ENCODE results near the gene ARHGEF4. TPM values are rescaled to one million over a fixed set of nuclear protein-coding genes. Genes with fewer than 3 reads are reported as not detected.

Gene ARHGEF4
- total and polyA plus RNA-seq, 8 donors, result 16.3 to 58.2 (median 19.8) TPM

GRCh38 chr2:130966149-130966774, 129.5 kb downstream of the ARHGEF4 start:
- intact Hi-C loops (cut with DNase I), result no loop called here
- Histone ChIP-seq H3K27ac (no peak overlapping the region), H3K9me3 (no peaks in the 10 kb centered on the region), H3K27me3 (no peaks in the 10 kb centered on the region), H3K4me1 (no peaks in the 10 kb centered on the region), H3K4me3 (no peak overlapping the region), H3K36me3 (no peaks in the 10 kb centered on the region)
- no peak for TF ChIP-seq CTCF (IDR thresholded peaks at IDR 0.05)
- 66 to 68% methylated on average over 15 of the region's 15 CpGs for WGBS, 2 donors
- DNase-seq (no peak), FAIRE-seq (no peak), ATAC-seq (no peak)

- H3K4me1 ChIP-seq, result no peaks in the 10 kb centered on the region
- TF ChIP-seq CTCF (IDR thresholded peaks at IDR 0.05), result no peak
- H3K9me3 ChIP-seq, result no peaks in the 10 kb centered on the region
- whole genome bisulfite sequencing, 2 donors, result 78% methylated on average over 14 of the region's 14 CpGs
- ATAC-seq, result no peak
- no peak for FAIRE-seq
- intact Hi-C loops (cut with DNase I), result no loop called here
- H3K27ac ChIP-seq, result no peak overlapping the region
- no peak overlapping the region for H3K4me3 ChIP-seq
- no peaks in the 10 kb centered on the region for H3K36me3 ChIP-seq
- H3K27me3 ChIP-seq, result no peaks in the 10 kb centered on the region
- no peak for DNase-seq
Measured at GRCh38 chr2:130966775-130967490, 130.2 kb downstream of the ARHGEF4 start.

GRCh38 chr2:130972410-130972809, 135.7 kb downstream of the ARHGEF4 start:
- peak in 2 of 4 donors; percentile 45 to 54 for ATAC-seq
- intact Hi-C loops (cut with DNase I), result no loop called here
- no peak for FAIRE-seq
- Histone ChIP-seq H3K9me3 (no peaks in the 10 kb centered on the region), H3K4me1 (peaks cover 0 to 6% (median 0%) of the 10 kb centered on the region in 3 donors), H3K27ac (no peak overlapping the region), H3K4me3 (no peak overlapping the region), H3K36me3 (no peaks in the 10 kb centered on the region), H3K27me3 (no peaks in the 10 kb centered on the region)
- WGBS, 2 donors, result 16 to 18% methylated on average over 1 of the region's 1 CpG
- DNase-seq, result no peak
- TF ChIP-seq CTCF (IDR thresholded peaks at IDR 0.05), result no peak

DNA sequence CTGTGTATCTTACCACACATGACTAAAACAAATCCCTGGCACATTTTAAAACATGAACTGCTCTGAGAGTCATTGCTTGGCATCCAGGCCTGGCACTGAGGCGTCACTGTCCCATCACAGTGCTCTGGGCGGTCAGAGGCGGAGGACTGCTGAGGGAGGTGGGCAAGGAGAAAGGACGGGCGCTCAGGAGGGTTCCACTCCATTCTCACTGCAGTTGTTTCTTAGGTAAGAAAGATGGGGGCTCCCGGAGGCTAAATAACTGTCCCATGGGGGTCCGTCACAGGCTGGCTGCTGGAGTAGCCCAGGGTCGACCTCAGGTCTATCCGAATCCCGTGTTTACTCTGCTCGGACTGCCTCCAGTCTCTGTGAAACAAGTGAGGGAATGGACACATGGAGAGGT, 139.0 kb downstream of the ARHGEF4 start:
- no peak for DNase-seq
- TF ChIP-seq CTCF (IDR thresholded peaks at IDR 0.05), result no peak
- intact Hi-C loops (cut with DNase I), result no loop called here
- Histone ChIP-seq H3K36me3 (no peaks in the 10 kb centered on the region), H3K4me1 (peaks cover 0 to 6% (median 0%) of the 10 kb centered on the region in 3 donors), H3K27me3 (no peaks in the 10 kb centered on the region), H3K27ac (no peak overlapping the region), H3K4me3 (no peak overlapping the region), H3K9me3 (no peaks in the 10 kb centered on the region)
- 86 to 89% methylated on average over 11 of the region's 11 CpGs for WGBS, 2 donors
- no peak for ATAC-seq
- FAIRE-seq, result no peak
